Loucy (cell line): ENCODE data around the gene DNAJA3.

Experiments used
- EZH2phosphoT487 ChIP-seq: fragments of 200-600 bp; IDR thresholded peaks from 2 replicates; pipeline ENCODE4 v1.6.1; 2018; ENCODE audit warnings: antibody characterized with exemption, mild to moderate bottlenecking, moderate library complexity, borderline replicate concordance
- TF ChIP-seq, protein P1 (sequence below): fragments of 200-600 bp; sonication (generic); conservative IDR thresholded peaks from 2 replicates; pipeline ENCODE4 v1.5.1; 2014; ENCODE audit warnings: mild to moderate bottlenecking, antibody characterized with exemption, low read length

DNA sequence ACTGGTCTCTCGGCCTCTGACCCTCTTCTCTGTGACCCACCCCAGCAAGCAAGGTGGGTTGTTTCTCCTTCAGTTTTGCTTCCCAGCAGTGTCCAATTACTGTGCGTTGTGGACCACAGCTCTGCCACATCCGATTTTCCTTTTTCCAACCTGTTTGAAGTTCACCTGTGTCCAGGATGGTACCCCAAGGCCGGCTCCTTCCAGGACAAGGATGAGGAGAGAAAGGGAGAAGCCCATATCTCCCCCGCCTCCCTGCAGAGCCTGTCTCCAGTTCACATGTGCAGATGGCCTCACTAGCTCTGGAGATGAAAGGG, 35.2 kb downstream of the DNAJA3 start:
- TF ChIP-seq, protein P1, sequence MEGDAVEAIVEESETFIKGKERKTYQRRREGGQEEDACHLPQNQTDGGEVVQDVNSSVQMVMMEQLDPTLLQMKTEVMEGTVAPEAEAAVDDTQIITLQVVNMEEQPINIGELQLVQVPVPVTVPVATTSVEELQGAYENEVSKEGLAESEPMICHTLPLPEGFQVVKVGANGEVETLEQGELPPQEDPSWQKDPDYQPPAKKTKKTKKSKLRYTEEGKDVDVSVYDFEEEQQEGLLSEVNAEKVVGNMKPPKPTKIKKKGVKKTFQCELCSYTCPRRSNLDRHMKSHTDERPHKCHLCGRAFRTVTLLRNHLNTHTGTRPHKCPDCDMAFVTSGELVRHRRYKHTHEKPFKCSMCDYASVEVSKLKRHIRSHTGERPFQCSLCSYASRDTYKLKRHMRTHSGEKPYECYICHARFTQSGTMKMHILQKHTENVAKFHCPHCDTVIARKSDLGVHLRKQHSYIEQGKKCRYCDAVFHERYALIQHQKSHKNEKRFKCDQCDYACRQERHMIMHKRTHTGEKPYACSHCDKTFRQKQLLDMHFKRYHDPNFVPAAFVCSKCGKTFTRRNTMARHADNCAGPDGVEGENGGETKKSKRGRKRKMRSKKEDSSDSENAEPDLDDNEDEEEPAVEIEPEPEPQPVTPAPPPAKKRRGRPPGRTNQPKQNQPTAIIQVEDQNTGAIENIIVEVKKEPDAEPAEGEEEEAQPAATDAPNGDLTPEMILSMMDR = no peak
- no peak for TF ChIP-seq EZH2phosphoT487
